GM18520 (cell line): ENCODE data around the gene NHLH2.

Experiments used
- ATAC-seq: cut with Tn5 transposase; IDR thresholded peaks from one replicate; pipeline ENCODE4 v1.9.1; 2021; ENCODE audit not compliant: unreplicated experiment

The NHLH2 gene

DNA sequence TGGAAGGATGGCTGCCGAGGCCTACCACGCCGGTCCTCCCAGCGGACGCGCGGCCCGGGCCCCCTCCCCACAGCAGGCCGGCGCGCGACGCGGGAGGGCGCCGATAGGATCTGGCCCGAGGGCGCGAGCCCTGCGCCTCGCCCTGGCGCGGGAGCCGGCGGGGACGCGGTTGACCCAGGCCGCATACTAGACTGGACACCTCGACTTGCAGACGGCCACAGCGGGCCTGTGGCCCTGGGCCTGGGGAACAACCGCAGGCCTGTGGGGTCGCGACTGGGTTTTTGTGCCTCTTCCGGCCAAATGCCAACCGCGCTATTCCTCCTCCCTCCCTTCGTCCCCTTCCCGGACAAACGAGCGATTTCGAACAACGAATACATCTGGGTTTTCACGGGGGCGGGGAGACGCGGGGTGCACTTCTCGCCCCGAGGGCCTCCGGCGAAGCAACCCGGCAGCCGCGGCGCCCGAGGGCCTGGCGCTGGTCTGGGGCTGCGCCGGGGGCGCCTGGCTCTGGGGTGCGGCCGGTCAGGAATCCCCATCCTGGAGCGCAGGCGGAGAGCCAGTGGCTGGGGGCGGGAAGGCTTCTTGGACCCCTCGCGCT, 2.4 kb downstream of the NHLH2 start:
- ATAC-seq = no peak

DNA sequence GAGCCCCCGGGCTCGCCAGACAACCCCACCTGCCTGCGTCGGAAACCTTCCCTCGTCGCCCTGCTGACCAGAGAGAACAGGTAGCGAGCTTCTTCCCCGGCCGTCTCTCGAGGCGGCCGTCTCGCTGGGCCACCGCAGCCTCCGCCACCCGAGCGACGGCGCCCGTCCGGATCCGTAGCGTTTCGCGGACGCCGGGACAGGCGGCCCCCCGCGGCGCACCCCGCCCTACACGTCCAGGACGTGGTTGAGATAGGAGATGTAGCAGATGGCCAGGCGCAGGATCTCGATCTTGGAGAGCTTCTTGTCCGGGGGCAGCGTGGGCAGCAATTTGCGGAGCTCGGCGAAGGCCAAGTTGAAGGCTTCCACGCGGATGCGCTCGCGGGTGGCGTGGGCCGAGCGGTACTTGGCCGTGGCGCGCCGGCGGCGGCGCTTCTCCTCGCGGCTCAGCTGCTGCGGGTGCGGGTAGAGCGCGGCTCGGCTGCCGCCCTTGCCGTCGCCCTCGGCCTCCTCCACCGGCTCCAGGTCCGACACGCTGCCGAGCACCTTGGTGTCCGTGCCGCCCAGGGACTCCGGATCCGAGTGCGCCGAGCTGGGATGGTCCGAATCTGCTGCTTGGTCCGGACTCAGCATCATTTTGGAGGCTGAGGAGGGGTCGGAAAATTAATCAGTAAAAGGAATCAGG, 3.0 kb downstream of the NHLH2 start:
- no peak for ATAC-seq

DNA sequence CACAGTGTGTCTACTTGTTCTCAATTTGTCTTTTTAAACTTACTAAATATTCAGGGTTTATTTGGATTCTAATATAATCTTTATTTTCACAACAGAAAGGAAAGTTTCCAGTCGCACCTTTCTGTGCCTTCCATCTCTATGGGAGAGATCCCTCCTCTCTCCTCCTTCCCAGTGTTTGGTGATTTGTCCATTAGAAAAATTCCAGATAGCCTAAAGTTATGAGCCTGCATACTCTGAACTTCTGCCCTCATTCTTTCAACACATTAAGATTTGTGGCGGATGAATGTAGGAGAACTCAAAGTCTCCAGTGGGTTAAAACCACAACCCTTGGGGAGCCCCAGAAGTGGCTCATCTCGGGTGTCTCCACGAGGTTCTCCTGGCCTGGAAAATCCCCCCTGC, 3.6 kb downstream of the NHLH2 start:
- no peak for ATAC-seq

DNA sequence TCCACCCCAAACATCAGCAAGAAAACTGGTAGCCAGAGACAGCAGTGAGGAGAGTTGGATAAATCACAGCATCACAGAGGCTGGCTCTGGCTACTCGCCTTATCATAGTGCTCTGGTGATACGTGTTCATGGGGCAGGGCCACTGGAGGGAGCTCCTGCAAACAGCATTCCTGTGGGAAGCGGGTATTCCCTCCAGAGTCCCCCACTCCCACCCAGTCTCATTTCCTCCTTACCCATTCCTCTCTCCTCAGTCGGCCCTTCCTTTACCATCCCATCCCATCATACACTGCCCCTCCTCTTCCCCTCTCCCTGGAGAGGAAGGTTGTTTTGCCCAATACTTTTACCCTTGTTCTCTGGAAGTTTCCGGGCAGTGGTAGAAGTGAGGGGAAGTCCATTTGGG, 7.1 kb downstream of the NHLH2 start:
- ATAC-seq = no peak

DNA sequence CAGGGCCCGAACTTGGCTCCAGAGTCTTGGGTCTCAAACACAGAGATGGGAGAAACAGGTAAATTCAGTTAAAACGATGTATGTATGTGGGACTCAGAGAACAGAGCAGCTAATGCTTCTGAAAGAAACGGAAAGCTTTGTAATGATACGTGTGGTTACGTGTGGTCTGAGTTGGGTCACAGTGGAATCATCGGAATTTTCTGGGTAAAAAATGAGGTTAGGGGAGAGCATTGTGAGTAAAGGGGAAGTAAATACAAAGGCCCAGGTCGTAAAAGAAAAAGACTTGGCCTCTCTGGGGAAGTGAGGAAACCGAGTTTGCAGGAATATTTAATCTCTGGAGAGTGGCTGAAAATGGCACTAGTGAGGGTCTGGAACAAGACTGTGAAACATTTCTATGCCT, 8.3 kb downstream of the NHLH2 start:
- ATAC-seq = no peak

DNA sequence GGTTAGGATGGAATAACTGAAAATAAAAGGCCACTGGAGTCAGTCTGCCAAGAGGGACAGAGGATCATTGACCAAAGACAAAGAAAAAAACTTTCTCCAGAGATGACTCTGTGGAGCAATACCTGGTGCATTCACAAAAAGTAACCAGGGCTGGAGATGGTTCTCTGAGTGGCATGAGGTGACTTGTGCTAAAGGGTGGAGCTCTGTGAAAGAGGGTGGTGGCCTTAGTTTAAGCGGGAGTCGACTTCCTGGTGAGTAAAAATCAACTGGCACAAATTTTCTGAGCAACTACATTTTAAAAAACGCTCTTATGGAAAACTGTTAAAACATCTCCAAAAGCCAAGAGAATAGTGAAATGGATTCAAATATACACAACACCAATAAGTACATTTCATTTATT, 10.0 kb downstream of the NHLH2 start:
- ATAC-seq = no peak

DNA sequence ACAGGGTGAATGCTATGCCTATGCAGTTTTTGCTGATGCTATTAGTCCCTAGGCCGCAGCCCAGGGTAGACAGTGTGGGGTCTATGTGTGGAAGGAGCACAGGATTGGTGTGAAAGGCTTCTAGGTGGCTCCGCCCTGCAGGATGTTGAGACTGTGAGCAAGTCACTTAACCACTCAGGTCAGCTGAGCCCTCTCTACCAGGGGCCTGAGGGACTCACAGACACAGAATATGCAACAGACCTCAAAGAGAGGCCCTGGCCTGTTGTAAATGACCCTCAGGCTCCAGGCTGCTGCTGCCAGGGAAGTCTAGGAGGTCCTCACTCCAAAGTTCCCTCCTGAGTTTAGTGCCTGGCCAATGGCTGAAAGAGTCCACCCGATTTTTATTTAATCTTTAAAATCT, 11.0 kb downstream of the NHLH2 start:
- no peak for ATAC-seq

DNA sequence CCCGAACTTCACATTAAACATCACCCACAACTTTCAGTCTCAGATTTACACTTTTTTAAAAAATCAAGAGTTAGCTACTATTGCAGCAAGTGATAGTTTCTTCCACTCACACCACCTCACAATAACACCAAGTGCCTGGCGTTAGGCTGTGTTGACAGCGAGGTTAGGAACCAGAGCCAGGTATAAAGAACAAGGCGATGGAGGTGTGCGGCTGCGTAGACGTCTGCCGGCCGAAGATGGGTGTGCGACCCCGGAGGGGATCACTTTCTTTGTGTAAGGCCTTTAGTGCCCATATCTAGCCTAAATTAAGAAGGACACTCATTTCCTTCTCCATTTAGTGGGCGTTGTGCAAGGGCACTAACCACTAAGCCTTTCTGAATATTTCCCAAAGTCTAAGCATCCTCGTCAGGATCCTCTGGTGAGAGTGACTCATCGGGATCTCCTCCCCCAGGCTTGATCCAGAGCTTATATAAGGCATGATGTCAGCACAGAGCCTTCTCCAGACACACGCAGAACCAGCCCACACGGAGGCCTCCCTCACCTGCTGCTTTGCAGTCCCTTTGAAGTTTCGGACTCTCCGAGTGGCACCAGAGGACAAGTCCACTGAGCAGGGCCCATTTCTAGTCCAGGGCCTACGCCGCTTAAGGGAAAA, 11.8 kb downstream of the NHLH2 start:
- no peak for ATAC-seq

DNA sequence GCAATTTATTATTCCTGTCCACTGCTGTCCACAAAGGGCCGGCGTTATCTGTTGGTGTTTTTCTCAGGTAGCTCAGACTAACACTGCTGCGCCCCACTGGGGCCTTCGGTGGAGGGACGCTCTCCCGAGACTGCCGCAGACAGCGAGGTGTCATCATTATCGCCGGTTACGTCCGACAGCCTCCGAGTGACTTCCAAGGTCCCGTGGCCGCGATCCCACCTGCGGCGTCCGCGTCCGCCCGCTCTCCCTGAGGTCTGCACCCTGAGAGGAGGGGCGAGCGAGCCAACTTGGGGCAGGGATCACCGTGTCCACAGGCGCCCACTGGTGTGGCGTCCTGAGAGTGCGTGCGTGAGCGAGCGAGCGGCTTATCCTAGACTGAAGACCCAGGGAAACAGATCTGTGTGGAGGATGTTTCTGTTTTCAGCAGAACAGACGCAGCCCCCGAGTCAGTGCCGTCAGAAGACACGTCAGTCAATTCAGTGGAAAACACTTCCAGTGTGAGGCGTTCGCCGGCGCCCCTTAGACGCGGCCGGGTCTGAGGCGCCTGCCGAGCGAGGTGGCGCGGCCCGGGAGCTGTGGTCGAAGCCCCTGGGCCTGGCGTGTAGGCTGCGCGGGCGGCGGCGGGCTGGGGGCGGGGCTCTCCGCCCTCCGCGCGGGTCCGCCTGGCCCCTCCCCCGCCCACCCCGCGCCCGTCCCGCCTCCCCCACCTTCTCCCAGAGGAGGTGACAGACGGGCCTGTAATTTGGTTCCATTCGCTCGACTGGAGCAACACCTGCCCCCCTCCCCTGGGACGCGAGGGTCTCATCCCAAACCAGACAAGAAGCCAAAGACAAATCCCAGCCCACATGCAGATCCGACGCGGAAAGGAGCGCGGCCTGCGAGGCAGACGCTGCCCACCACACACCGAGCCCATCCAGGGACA, 12.6 kb downstream of the NHLH2 start:
- ATAC-seq = no peak

DNA sequence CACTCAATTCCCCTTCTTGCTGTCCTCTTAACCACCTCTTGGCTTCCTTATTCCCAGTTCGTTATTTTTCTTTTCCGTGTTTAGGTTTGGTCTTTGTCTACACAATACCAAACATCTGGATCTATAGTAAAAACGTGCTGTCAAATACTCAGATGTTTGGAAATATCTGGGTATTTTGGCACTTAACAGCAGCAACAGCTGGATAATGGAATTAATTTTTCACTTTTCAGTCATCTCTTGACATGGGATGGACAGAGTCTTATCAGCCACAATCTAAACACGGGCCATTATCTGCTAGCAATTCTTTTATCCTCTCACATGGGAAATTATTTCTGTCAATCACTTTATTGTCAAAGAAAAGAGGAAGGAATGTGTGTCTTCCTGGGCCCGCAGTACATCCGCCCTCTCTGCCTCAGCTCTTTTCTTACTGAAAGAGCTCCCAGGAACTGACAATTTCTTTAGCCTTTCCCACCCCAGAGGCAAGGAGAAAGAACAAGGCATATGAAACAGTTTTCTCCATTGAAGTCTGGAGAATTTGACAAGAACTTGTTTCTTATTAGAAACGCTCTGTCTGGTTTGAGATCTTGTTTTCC, 13.4 kb downstream of the NHLH2 start:
- ATAC-seq = no peak

DNA sequence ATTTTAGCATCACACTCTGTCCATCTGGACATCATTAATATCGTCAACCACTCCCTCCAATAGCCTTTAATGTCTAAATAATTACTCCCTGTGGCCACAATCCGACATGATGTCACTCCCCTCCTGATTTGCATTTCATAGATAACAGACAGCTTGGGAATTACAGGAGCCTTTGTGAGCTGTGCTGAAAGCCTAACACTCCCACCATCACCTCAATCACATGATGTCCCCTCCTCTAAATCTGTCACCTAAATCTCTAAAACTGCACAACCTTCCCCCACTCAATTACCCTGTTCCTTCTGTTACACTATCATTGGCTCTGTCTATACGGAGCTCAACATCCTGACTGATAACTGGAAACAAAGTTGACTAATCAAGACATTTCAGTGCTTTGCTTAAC, 14.3 kb downstream of the NHLH2 start:
- ATAC-seq = no peak

DNA sequence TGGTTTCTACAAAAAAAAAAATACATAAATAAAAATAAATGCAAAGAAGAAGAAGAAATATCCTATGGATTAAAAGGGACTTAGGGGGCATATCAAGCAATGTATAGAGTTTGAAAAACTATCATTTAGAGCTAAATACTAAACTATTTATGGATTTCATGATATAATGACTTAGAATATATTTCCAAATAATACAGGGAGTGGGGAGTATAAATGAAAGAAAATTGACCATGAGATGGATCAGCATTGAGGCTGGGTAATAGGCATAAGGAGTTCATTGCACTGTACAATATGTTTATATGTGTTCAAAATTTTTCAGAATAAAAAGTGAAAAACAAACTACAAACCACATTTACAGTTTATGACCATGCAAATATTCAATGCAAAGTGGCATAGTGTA, 18.8 kb downstream of the NHLH2 start:
- no peak for ATAC-seq

DNA sequence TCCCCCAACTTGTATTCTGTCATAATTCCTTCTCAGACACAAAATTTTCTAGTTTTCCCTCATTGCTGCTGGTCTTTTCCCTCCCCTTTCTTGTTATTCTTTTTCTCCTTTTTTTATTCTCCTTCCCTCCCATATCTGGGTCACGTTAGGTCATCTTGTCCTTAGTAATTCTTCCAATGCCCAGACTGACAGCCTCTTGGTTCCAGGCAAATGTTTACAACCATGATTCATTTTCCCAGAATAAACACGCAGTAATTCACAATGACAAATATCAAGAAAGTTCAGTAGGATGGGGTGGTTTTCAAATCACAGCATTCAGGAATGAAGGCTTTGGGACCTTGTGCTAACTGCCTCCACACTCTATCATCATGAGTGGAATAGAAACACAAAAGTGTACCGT, 25.2 kb downstream of the NHLH2 start:
- ATAC-seq = no peak

DNA sequence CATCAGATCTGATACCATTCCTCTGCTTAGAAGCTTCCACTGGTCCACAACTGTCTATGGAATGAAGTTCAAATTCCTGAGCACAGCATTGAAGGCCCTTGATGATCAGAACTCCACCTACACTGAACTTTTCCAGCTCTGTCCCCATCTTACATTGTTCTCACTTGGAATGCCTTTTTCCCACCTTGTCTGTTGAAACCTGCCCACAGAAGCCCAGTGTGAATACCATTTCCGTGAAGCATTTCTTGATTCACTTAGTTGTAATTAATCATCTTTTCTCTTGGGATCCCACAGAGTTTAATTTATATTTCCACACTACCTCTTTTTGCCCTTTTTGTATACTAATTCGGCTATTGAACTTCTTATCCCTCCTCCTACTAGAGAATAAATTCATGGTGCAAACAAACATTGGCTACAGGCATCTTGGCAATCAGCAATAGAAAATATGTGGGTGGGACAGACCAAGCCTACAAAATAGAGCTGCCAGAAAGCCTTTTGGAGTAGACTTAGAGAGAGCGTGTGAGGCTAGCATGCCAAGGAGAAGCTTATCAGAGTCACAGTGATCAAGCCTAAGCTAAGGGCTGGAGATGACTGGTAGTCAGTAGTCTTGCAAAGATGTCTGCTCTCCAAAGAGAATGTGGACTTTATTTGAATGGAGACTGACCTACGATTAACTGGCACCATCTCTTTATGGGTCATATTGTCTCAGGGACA, 26.1 kb downstream of the NHLH2 start:
- no peak for ATAC-seq

DNA sequence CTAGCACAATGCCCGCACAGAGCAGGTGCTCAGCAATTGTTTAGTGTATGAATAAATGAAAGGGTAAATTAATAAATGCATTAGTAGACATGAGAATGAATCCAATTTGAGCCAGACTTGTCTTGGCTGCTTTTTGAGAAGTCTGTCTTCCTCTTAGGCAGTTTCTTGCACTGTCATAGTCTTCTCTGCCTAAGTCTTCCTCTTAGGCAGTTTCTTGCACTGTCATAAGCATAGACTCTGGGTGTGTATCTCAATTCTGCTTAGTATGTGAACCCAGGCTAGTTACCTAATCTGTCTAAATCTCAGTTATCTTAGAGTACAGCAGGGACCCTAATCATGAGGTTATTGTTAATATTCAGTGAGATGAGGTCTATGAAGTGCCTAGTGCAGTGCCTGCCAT, 27.2 kb downstream of the NHLH2 start:
- no peak for ATAC-seq

DNA sequence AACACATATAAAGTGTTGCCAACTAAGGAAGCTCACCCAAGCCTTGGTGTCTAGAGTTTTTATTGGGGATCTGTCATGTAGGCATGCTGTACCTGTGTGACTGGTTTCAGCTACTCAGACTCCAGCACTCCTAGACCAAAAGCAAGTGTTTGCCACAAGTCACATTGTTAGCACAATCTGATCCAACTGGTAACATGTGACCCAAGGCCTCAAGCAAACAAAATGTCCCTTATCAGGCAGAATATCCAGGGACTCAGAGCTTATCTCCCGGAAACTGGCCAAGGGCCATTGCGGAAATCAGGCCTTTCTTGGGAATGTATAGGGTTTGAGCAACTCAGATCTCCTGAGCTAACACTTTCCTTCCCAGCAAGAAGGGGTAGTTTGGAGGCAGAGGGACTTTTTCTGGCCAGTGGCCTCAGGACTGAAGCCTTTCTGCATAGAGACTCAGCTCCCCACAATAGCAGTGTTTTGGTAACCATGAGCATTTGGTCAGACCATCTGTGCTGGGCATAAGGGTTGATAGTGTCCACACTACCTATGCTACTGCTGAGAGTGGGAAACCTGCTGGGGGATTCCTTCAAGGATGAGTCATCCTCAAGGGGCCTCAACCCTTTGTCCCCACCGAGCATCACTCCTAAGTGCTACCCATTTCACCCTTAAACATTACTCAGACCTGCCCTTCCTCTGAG, 29.6 kb downstream of the NHLH2 start:
- no peak for ATAC-seq

DNA sequence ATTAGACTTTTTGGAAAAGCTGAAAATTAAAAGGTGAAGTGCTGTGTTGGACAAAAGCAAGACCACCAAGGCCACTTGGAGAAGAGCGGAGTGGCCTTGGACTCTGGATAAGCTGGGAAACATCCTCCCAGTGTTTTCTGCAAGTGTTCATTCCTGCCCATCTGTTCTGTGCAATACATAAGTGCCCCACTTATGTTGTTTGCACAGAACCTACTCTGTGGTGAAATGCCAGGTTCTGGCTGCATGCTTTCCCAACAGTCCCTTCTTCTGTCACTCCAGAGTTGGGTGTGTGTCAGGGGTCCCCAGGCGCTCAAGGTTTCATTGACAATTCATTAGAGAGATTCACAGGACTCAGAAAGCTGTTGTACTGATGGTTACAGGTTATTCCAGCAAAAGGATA, 30.3 kb downstream of the NHLH2 start:
- no peak for ATAC-seq

DNA sequence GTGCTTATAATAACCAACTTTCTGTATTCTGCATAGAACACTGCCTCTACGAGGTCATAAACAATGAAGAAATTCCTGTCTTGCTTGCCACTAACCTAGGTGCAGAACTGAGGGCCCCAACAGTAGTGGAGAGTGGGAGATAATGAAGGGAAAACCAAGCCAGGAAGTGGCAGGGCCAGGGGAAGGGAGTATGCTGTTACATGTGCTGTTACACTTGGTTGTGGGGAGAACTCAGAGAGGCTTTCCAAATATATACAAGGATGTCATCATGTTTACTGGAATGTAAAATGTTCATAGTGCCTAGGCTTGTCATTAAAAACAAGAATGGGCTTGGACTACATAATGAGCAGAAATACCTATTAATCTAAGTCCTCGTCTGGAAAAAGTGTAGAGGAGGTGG, 31.1 kb downstream of the NHLH2 start:
- ATAC-seq = no peak

DNA sequence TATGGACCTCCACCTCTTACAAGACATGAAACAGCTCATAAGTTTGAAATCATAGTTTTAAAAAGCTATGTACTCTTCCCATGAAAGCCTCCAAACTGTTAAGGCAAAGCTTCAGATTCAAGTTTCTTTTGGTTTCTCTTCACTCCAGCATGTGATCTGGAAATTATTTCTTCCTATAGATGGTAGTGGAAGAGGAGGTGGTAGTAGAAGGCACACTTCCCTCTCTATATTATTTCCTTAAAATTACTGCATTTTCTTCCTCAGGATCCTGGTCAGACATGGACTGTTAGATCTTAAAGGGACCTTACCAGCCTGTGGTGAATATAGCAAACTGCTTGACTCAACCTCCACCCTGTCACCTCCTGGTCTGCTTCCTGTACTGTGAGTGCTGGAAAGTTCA, 31.9 kb downstream of the NHLH2 start:
- no peak for ATAC-seq

DNA sequence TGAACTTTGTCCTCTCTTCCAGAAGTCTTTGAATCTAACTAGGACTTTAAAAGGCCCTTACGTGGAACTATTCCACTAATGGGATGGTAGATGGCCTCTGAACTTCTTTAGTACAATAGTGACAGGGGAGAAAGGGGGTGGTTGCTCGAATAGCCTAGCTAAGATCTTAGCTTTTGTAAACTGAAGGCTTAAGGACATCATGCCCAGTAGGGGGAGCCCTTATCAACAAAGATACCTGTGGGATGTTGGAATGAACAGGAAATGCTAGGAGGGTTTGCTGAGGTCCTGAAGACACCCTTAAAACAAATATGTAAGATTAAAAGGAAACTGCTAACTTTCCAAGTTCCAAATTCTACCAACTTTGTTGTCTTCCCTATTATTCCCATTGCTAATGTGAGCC, 33.2 kb downstream of the NHLH2 start:
- no peak for ATAC-seq
